ENCODE data around the gene RAB27B. TPM values are rescaled to one million over a fixed set of nuclear protein-coding genes. Genes with fewer than 3 reads are reported as not detected.

RAB27B gene
- total and polyA plus RNA-seq, 2 of the 8 experiments (the other 6 are each of a cell fraction or from before 2014, with no cell fraction given): 0.05 to 0.60 TPM

GRCh38 chr18:54939361-54939917, 111.2 kb downstream of the RAB27B start:
- Histone ChIP-seq H3K27me3 (replicated peaks in 1 of 4; ENCODE audit: control insufficient read depth in 3 of 4, extremely low read depth in 1 of 4, insufficient read depth in 3 of 4, low read length in 3 of 4) (no peaks in the 10 kb centered on the region), H3K14ac (ENCODE audit: insufficient read length) (no peak overlapping the region), H2AK5ac (ENCODE audit: low read depth, low read length) (no peak overlapping the region), H2BK20ac (ENCODE audit: low read length) (no peak overlapping the region), H3K4me1 (replicated peaks in 1 of 4; ENCODE audit: control insufficient read depth in 3 of 4, insufficient read depth in 4 of 4, low read length in 3 of 4) (no peaks in the 10 kb centered on the region), H3K79me2 (ENCODE audit: control insufficient read depth in 1 of 2, insufficient read depth in 2 of 2, low read length in 2 of 2) (no peaks in the 10 kb centered on the region), H3K18ac (ENCODE audit: extremely low read depth, low read length) (no peak overlapping the region), H3K4me3 (ENCODE audit: extremely low read depth in 1 of 4, insufficient read depth in 2 of 4, low read depth in 3 of 4, low read length in 4 of 4) (no peak overlapping the region), H4K5ac (ENCODE audit: insufficient read length, low read depth, low read length) (no peak overlapping the region), H2BK15ac (ENCODE audit: low read length) (no peak overlapping the region), H2AFZ (ENCODE audit: low read length) (no peak overlapping the region), H3K23me2 (ENCODE audit: low read depth, low read length) (no peaks in the 10 kb centered on the region), H4K91ac (replicated peaks; ENCODE audit: insufficient read length, low read length) (no peak overlapping the region), H3K4ac (replicated peaks; ENCODE audit: insufficient read length, low read depth, low read length) (no peak overlapping the region), H4K8ac (ENCODE audit: extremely low read depth, insufficient read depth, low read length) (no peak overlapping the region), H4K20me1 (replicated peaks in 1 of 2; ENCODE audit: control insufficient read depth in 1 of 2, insufficient read depth in 2 of 2, low read length in 2 of 2) (no peaks in the 10 kb centered on the region), H3K56ac (replicated peaks; ENCODE audit: insufficient read length, low read depth, low read length) (no peak overlapping the region), H3K9me3 (ENCODE audit: insufficient read depth in 2 of 2, low read depth in 1 of 2, low read length in 1 of 2) (no peaks in the 10 kb centered on the region; a peak in 1 of 4 replicates), H2BK5ac (ENCODE audit: low read depth, low read length) (no peak overlapping the region), H3K9ac (replicated peaks in 1 of 4; ENCODE audit: extremely low read depth in 1 of 4, low read depth in 3 of 4, low read length in 3 of 4) (no peak overlapping the region), H3K79me1 (ENCODE audit: low read depth, low read length) (no peaks in the 10 kb centered on the region), H2BK12ac (ENCODE audit: low read depth, low read length) (no peak overlapping the region), H2BK120ac (replicated peaks; ENCODE audit: low read depth, low read length) (no peak overlapping the region), H3K36me3 (ENCODE audit: control insufficient read depth in 2 of 4, insufficient read depth in 4 of 4, low read length in 3 of 4) (no peaks in the 10 kb centered on the region), H3K4me2 (ENCODE audit: insufficient read depth in 1 of 2, low read depth in 2 of 2, low read length in 2 of 2) (no peak overlapping the region), H3K23ac (ENCODE audit: insufficient read length) (no peak overlapping the region), H3K27ac (ENCODE audit: low read depth, low read length) (no peak overlapping the region)
- DNase-seq (ENCODE audit: low read depth in 1 of 2, low spot score in 2 of 2) (no peak), FAIRE-seq (no peak)
- 79% methylated on average over 7 of the region's 7 CpGs; no CpG with 5 or more reads in 1 of the 2 experiments for WGBS, 2 experiments (ENCODE audit: extremely low coverage in 1 of 2, insufficient coverage in 1 of 2, insufficient read length in 1 of 2, insufficient replicate concordance in 2 of 2, low coverage in 1 of 2, low lambda C conversion rate in 2 of 2, missing lambda C conversion rate in 1 of 2)
- CTCF ChIA-PET (ENCODE audit: partially characterized antibody): interaction anchor here (0.9 to 1.4 kb wide), 4 partner anchors 10 to 268 kb away, joined by 3 to 6 read pairs (median 4); no protein-coding TSS in a partner anchor
- POLR2A ChIA-PET (ENCODE audit: partially characterized antibody): no interaction called here
- TF ChIP-seq USF2 (IDR thresholded peaks at IDR 0.05; ENCODE audit: low read length) (no peak), RBBP5 (IDR thresholded peaks at IDR 0.05; ENCODE audit: borderline replicate concordance, low read depth, low read length) (no peak), ATF3 (IDR thresholded peaks at IDR 0.05; ENCODE audit: insufficient read depth, low read depth, low read length) (no peak), BACH1 (IDR thresholded peaks at IDR 0.05; ENCODE audit: low read length) (no peak), RNF2 (IDR thresholded peaks at IDR 0.05; ENCODE audit: borderline replicate concordance, low read depth, low read length, missing control alignments, poor library complexity, severe bottlenecking) (no peak), POU5F1 (IDR thresholded peaks at IDR 0.05; ENCODE audit: low read depth, low read length) (no peak), CHD1 (IDR thresholded peaks at IDR 0.05; ENCODE audit: low read depth, low read length) (no peak), SP4 (IDR thresholded peaks at IDR 0.05; ENCODE audit: low read length) (no peak), NRF1 (IDR thresholded peaks at IDR 0.05; ENCODE audit: low read depth, low read length) (no peak), SP2 (IDR thresholded peaks at IDR 0.05; ENCODE audit: low read length) (no peak), MAFK (IDR thresholded peaks at IDR 0.05; ENCODE audit: low read depth, low read length) (no peak), POLR2A (IDR thresholded peaks at IDR 0.05; ENCODE audit: control extremely low read depth in 1 of 2, low read depth in 2 of 2, low read length in 2 of 2) (no peak), PHF8 (conservative IDR thresholded peaks at IDR 0.05; ENCODE audit: low read depth, low read length) (no peak)
